Astrocyte (in vitro differentiated cells and primary cell): ENCODE data around the gene RPGRIP1L.
"Not testable (repeated sequence)": the region's sequence is repeated elsewhere in the genome, so short reads cannot be mapped to it uniquely, and the experiment has no call there.

ENCODE experiments used
- EZH2 ChIP-seq: IDR thresholded peaks from 2 replicates; pipeline ENCODE4 v1.6.1; 2012; ENCODE audit warnings: mild to moderate bottlenecking, low read length, inconsistent platforms; ENCODE audit not compliant: insufficient read depth
- TF ChIP-seq, protein P1 (sequence below): IDR thresholded peaks from 2 replicates; pipeline ENCODE4 v1.5.1; 2011; ENCODE audit warnings: low read depth, mild to moderate bottlenecking, inconsistent platforms, low read length, moderate library complexity; ENCODE audit not compliant: insufficient read depth

- TF ChIP-seq, protein P1, sequence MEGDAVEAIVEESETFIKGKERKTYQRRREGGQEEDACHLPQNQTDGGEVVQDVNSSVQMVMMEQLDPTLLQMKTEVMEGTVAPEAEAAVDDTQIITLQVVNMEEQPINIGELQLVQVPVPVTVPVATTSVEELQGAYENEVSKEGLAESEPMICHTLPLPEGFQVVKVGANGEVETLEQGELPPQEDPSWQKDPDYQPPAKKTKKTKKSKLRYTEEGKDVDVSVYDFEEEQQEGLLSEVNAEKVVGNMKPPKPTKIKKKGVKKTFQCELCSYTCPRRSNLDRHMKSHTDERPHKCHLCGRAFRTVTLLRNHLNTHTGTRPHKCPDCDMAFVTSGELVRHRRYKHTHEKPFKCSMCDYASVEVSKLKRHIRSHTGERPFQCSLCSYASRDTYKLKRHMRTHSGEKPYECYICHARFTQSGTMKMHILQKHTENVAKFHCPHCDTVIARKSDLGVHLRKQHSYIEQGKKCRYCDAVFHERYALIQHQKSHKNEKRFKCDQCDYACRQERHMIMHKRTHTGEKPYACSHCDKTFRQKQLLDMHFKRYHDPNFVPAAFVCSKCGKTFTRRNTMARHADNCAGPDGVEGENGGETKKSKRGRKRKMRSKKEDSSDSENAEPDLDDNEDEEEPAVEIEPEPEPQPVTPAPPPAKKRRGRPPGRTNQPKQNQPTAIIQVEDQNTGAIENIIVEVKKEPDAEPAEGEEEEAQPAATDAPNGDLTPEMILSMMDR = not testable (repeated sequence)
- not testable (repeated sequence) for TF ChIP-seq EZH2
Measured at GRCh38 chr16:53685334-53685733, 18.3 kb downstream of the RPGRIP1L start.
